Endothelial cell of umbilical vein (primary cell): ENCODE results near the gene APOL4. TPM values are rescaled to one million over a fixed set of nuclear protein-coding genes. Genes with fewer than 3 reads are reported as not detected.

ENCODE experiments used
- BruUV-seq: library from RNA; stranded (reverse); fragments of 400-500 nt; replicated peaks from 2 replicates; lab custom pipeline; 2021; lab: Mats Ljungman, UMichigan
- CTCF ChIA-PET: fragments of 300-600, 350-600 bp; sonication (Branson Sonifier 250); formaldehyde crosslinking; loops from one replicate; lab custom pipeline; 2021; ENCODE audit warnings: antibody characterized with exemption, inconsistent platforms; lab: Charles Lee
- POLR2A ChIA-PET: fragments of 300-600, 350-600 bp; sonication (Branson Sonifier 250); formaldehyde crosslinking; loops from one replicate; lab custom pipeline; 2021; ENCODE audit warnings: antibody characterized with exemption, inconsistent platforms; lab: Charles Lee
- DNase-seq: peaks from one replicate; pipeline ENCODE4 v3.0.0-alpha.2; 2011; ENCODE audit warnings: low read depth, low spot score
- FAIRE-seq: peaks from 2 replicates; lab custom pipeline; 2011; peaks lifted over from hg19 to GRCh38; lab: Jason Lieb, UNC
- H2AFZ ChIP-seq: 2 replicates; pipeline ENCODE4 v1.6.0; 2012; ENCODE audit warnings: low read depth, low read length, control low read depth, inconsistent platforms
- H3K27ac ChIP-seq: 2 replicates; pipeline ENCODE4 v1.5.1; 2011; ENCODE audit warnings: low read depth, mild to moderate bottlenecking, control low read depth, low read length, moderate library complexity; ENCODE audit not compliant: insufficient read depth
- H3K27me3 ChIP-seq, 2 experiments: 2 replicates each; pipeline versions ENCODE4 v1.6.0 to v1.6.1; 2011; ENCODE audit warnings: low read length in 2 of 2, mixed read lengths in 1 of 2; ENCODE audit not compliant: control insufficient read depth in 2 of 2, insufficient read depth in 2 of 2
- H3K36me3 ChIP-seq, 2 experiments: 2 replicates in 1 of 2; 3 replicates in 1 of 2; pipeline ENCODE4 v1.5.1; 2011; ENCODE audit warnings: low read length in 2 of 2, mild to moderate bottlenecking in 1 of 2, moderate library complexity in 1 of 2; ENCODE audit not compliant: control insufficient read depth in 2 of 2, insufficient read depth in 2 of 2; ENCODE audit errors: extremely low read depth in 1 of 2
- H3K4me1 ChIP-seq: 3 replicates; pipeline ENCODE4 v1.5.1; 2011; ENCODE audit warnings: mild to moderate bottlenecking, low read length; ENCODE audit not compliant: control insufficient read depth, insufficient read depth; ENCODE audit errors: extremely low read depth
- H3K4me2 ChIP-seq: 2 replicates; pipeline ENCODE4 v1.6.1; 2011; ENCODE audit warnings: low read length, control low read depth, mixed read lengths; ENCODE audit not compliant: insufficient read depth
- H3K4me3 ChIP-seq, 3 experiments: fragments of 200-600 bp in 1 of 3; sonication (generic), shearing (Covaris generic) in 1 of 3; replicated peaks in 1 of 3; 2 replicates each; pipeline ENCODE4 v1.5.1; 2011 to 2016; ENCODE audit warnings: control low read depth in 3 of 3, low read length in 3 of 3, mild to moderate bottlenecking in 2 of 3, inconsistent platforms in 1 of 3, low read depth in 1 of 3, moderate library complexity in 1 of 3; ENCODE audit not compliant: insufficient read depth in 1 of 3
- H3K79me2 ChIP-seq: 2 replicates; pipeline ENCODE4 v1.6.0; 2012; ENCODE audit warnings: low read length, inconsistent platforms; ENCODE audit not compliant: control insufficient read depth, insufficient read depth
- H3K9ac ChIP-seq: replicated peaks from 2 replicates; pipeline ENCODE3; 2011; ENCODE audit warnings: low read length, control low read depth; ENCODE audit not compliant: insufficient read depth; ENCODE audit errors: extremely low read depth
- H3K9me1 ChIP-seq: replicated peaks from 3 replicates; pipeline ENCODE4 v1.6.0; 2011; ENCODE audit warnings: mild to moderate bottlenecking, low read length; ENCODE audit not compliant: control insufficient read depth, insufficient read depth; ENCODE audit errors: extremely low read depth
- H3K9me3 ChIP-seq: replicated peaks from 2 replicates; pipeline ENCODE4 v1.5.1; 2012; ENCODE audit warnings: low read length, inconsistent platforms; ENCODE audit not compliant: control insufficient read depth, insufficient read depth
- H4K20me1 ChIP-seq: replicated peaks from 2 replicates; pipeline ENCODE3; 2011; ENCODE audit warnings: mild to moderate bottlenecking, low read length; ENCODE audit not compliant: control insufficient read depth, insufficient read depth; ENCODE audit errors: extremely low read depth
- EZH2 ChIP-seq: IDR thresholded peaks from 2 replicates; pipeline ENCODE4 v1.6.1; 2012; ENCODE audit warnings: borderline replicate concordance, low read depth, mild to moderate bottlenecking, moderate library complexity, low read length, inconsistent platforms; ENCODE audit not compliant: severe bottlenecking
- FOS ChIP-seq: IDR thresholded peaks from 2 replicates; pipeline ENCODE4 v1.6.1; 2011; ENCODE audit warnings: mild to moderate bottlenecking, low read length, moderate library complexity, borderline replicate concordance; ENCODE audit not compliant: insufficient read depth
- GATA2 ChIP-seq: IDR thresholded peaks from 2 replicates; pipeline ENCODE4 v1.7.0; 2011; ENCODE audit warnings: low read depth, mild to moderate bottlenecking, moderate library complexity, mixed read lengths, low read length; ENCODE audit not compliant: insufficient read length, insufficient read depth
- JUN ChIP-seq: IDR thresholded peaks from 2 replicates; pipeline ENCODE4 v1.6.1; 2011; ENCODE audit warnings: borderline replicate concordance, low read depth; ENCODE audit not compliant: insufficient read length, insufficient read depth
- MYC ChIP-seq: IDR thresholded peaks from one replicate; pipeline ENCODE4 v1.6.1; 2011; ENCODE audit warnings: mild to moderate bottlenecking, low read depth, low read length
- POLR2A ChIP-seq: IDR thresholded peaks from 2 replicates; pipeline ENCODE4 v1.6.1; 2012; ENCODE audit warnings: low read depth, mild to moderate bottlenecking, control low read depth, low read length
- POLR2AphosphoS5 ChIP-seq: IDR thresholded peaks from 2 replicates; pipeline ENCODE4 v1.6.1; 2012; ENCODE audit warnings: low read depth, mild to moderate bottlenecking, control low read depth, low read length, moderate library complexity; ENCODE audit not compliant: insufficient read depth
- dilution Hi-C: fragments of 300-500 bp; cut with MboI; formaldehyde crosslinking; loops from one replicate; pipeline ENCODE4 v1.15.0; 2019; ENCODE audit warnings: low sequenced_read_pairs; ENCODE audit not compliant: extremely low pct_ligation_motif_present
- intact Hi-C: fragments of 100-400 bp; cut with micrococcal nuclease; formaldehyde crosslinking; loops from one replicate; pipeline ENCODE4 v1.10.0; 2022
- polyA plus RNA-seq, 4 experiments: library from polyadenylated mRNA; depleted of rRNA in 3 of 4; stranded (reverse) in 3 of 4; unstranded in 1 of 4; fragments of >200 nt; gene quantifications; 2 replicates each; pipeline versions ENCODE4 v1.2.1 to v1.2.3, GENCODE V29; 2011 to 2012; ENCODE audit warnings: missing spikeins in 1 of 4
- total RNA-seq: library from RNA; stranded (reverse); gene quantifications from 2 replicates; pipeline ENCODE4 v1.2.3, GENCODE V29; 2021
- TF ChIP-seq, protein P1 (sequence below), 2 donors: IDR thresholded peaks; 1 replicate in 1 of 2; 2 replicates in 1 of 2; pipeline ENCODE4 v1.5.1; 2011; ENCODE audit warnings: low read length in 2 of 2, mild to moderate bottlenecking in 2 of 2, moderate library complexity in 2 of 2, control low read depth in 1 of 2, inconsistent platforms in 1 of 2, low read depth in 1 of 2; ENCODE audit not compliant: insufficient read depth in 1 of 2; ENCODE audit errors: extremely low read depth in 1 of 2
- TF ChIP-seq, protein P2 (sequence below): IDR thresholded peaks from 2 replicates; pipeline ENCODE4 v1.6.1; 2011; ENCODE audit not compliant: insufficient read depth, insufficient read length

APOL4 gene
- total and polyA plus RNA-seq, 2 donors (not counting 3 experiments of a cell fraction or from before 2014, with no cell fraction given): 0.33 to 0.97 TPM

DNA sequence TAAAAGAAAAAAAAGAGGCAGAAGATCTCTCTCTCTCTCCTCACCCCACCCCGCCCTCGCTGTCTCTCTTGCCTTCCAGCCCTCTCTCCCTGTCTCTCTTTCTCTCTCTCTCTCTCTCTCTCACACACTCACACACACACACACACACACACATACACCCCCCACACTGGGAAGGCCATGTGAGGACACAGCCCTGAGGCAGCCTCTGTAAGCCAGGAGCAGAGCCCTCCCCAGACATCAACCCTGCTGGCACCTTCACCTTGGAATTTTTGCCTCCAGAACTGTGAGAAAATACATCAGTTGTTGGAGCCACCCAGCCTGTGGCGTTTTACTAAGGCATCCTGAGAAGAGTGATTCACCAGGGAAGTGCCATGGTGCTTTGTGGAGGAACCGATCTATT, 55.7 kb downstream of the APOL4 start:
- TF ChIP-seq EZH2: no peak
- TF ChIP-seq POLR2AphosphoS5: no peak
- TF ChIP-seq JUN: no peak
- TF ChIP-seq, protein P1, sequence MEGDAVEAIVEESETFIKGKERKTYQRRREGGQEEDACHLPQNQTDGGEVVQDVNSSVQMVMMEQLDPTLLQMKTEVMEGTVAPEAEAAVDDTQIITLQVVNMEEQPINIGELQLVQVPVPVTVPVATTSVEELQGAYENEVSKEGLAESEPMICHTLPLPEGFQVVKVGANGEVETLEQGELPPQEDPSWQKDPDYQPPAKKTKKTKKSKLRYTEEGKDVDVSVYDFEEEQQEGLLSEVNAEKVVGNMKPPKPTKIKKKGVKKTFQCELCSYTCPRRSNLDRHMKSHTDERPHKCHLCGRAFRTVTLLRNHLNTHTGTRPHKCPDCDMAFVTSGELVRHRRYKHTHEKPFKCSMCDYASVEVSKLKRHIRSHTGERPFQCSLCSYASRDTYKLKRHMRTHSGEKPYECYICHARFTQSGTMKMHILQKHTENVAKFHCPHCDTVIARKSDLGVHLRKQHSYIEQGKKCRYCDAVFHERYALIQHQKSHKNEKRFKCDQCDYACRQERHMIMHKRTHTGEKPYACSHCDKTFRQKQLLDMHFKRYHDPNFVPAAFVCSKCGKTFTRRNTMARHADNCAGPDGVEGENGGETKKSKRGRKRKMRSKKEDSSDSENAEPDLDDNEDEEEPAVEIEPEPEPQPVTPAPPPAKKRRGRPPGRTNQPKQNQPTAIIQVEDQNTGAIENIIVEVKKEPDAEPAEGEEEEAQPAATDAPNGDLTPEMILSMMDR (IDR thresholded peaks at IDR 0.05; ENCODE audit: extremely low read depth in 1 of 2, insufficient read depth in 1 of 2, low read depth in 1 of 2, low read length in 2 of 2): no peak
- TF ChIP-seq POLR2A: no peak
- TF ChIP-seq MYC: no peak
- TF ChIP-seq GATA2: no peak
- TF ChIP-seq, protein P2, sequence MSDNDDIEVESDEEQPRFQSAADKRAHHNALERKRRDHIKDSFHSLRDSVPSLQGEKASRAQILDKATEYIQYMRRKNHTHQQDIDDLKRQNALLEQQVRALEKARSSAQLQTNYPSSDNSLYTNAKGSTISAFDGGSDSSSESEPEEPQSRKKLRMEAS: no peak
- TF ChIP-seq FOS: no peak
- H3K9me1 ChIP-seq: no peaks in the 10 kb centered on the region
- ChIA-PET CTCF (interaction anchor here (0.9 to 7.1 kb wide), 8 partner anchors 9 to 341 kb away, joined by 3 to 140 read pairs (median 4); no protein-coding TSS in a partner anchor), POLR2A (no interaction called here)
- no TSS peak for BruUV-seq
- intact Hi-C loops (loop anchor here (1.0 kb wide), 2 partner anchors 34 to 75 kb away; no protein-coding TSS in a partner anchor), dilution Hi-C loops (no loop called here)
- H3K9ac ChIP-seq: no peak overlapping the region
- H3K36me3 ChIP-seq: peaks cover 0 to 13% of the 10 kb centered on the region in 2 experiments
- H4K20me1 ChIP-seq: no peaks in the 10 kb centered on the region
- no peak overlapping the region for H2AFZ ChIP-seq
- H3K4me1 ChIP-seq: no peaks in the 10 kb centered on the region
- H3K4me2 ChIP-seq: no peak overlapping the region
- no peaks in the 10 kb centered on the region for H3K9me3 ChIP-seq
- FAIRE-seq (no peak), DNase-seq (no peak)
- H3K4me3 ChIP-seq: no peak overlapping the region
- H3K27ac ChIP-seq: no peak overlapping the region
- peaks cover 0 to 2% of the 10 kb centered on the region in 2 experiments for H3K27me3 ChIP-seq
- H3K79me2 ChIP-seq: no peaks in the 10 kb centered on the region
